HUES48 (cell line): ENCODE measurements around the gene BCL7B.
"Not testable (repeated sequence)": the region's sequence is repeated elsewhere in the genome, so short reads cannot be mapped to it uniquely, and the experiment has no call there.

Experiments used
- H3K27ac ChIP-seq: one replicate; pipeline ENCODE4 v1.7.0; 2013; ENCODE audit warnings: low read depth, low read length, inconsistent platforms
- H3K27me3 ChIP-seq: 2 replicates; pipeline ENCODE4 v1.6.1; 2013; ENCODE audit warnings: mild to moderate bottlenecking, low read length; ENCODE audit not compliant: control insufficient read depth, insufficient read depth
- H3K36me3 ChIP-seq: 2 replicates; pipeline ENCODE4 v1.6.1; 2013; ENCODE audit warnings: low read length; ENCODE audit not compliant: control insufficient read depth, insufficient read depth
- H3K4me1 ChIP-seq: 2 replicates; pipeline ENCODE4 v1.6.1; 2013; ENCODE audit warnings: mild to moderate bottlenecking, low read length; ENCODE audit not compliant: control insufficient read depth, insufficient read depth
- H3K4me3 ChIP-seq: 2 replicates; pipeline ENCODE4 v1.5.1; 2013; ENCODE audit warnings: mild to moderate bottlenecking, low read depth, low read length
- H3K9ac ChIP-seq: 2 replicates; pipeline ENCODE4 v1.6.1; 2013; ENCODE audit warnings: mild to moderate bottlenecking, low read depth, low read length, moderate library complexity
- H3K9me3 ChIP-seq: 2 replicates; pipeline ENCODE4 v1.6.1; 2013; ENCODE audit warnings: low read length; ENCODE audit not compliant: control insufficient read depth, insufficient read depth

BCL7B gene

GRCh38 chr7:73586911-73587310 is 29.4 kb upstream of the BCL7B start:
- Histone ChIP-seq H3K36me3 (no peaks in the 10 kb centered on the region), H3K4me3 (no peak overlapping the region), H3K9ac (no peak overlapping the region), H3K4me1 (no peaks in the 10 kb centered on the region), H3K9me3 (no peaks in the 10 kb centered on the region), H3K27me3 (peaks cover 15% of the 10 kb centered on the region), H3K27ac (no peak overlapping the region)

DNA sequence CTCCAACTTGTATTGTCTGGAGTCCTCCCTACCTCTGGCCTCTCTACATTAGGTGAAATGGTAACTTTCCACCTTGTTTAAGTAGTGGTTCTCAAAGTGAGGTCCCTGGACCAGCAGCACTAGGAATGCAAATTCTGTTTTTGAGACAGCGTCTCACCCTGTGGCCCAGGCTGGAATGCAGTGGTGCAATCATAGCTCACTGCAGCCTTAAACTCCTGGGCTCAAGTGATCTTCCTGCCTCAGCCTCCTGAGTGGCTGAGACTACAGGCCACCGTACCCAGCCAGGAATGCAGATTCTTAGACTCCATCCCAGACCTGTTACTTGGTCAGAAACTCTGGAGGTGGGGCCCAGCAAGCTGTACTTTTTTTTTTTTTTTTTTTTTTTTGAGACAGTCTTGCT is 27.7 kb upstream of the BCL7B start:
- Histone ChIP-seq H3K4me3 (no peak overlapping the region), H3K27me3 (peaks cover 23% of the 10 kb centered on the region), H3K36me3 (no peaks in the 10 kb centered on the region), H3K27ac (no peak overlapping the region), H3K9me3 (no peaks in the 10 kb centered on the region), H3K9ac (no peak overlapping the region), H3K4me1 (no peaks in the 10 kb centered on the region)

DNA sequence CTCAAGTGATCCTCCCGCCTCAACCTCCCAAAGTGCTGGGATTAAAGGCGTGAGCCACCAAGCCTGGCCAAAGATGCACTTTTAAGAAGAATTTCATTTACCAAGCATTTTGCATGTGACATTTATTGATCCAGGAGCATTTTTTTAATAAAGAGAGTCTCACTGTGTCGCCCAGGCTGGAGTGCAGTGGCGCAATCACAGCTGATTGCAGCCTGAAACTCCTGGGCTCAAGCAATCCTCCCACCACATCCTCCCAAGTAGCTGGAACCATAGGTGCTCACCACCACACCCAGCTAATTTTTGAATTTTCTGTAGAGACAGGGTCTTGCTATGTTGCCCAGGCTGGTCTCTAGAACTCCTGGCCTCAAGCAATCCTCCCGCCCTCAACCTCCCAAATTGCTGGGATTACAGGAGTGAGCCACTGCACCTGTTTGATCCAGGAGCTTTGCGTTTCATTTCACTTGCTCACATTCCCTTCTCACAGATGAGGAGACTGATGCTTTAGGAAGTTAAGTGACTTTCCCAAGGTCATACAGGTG is 25.2 kb upstream of the BCL7B start:
- H3K4me1 ChIP-seq: no peaks in the 10 kb centered on the region
- no peak overlapping the region for H3K27ac ChIP-seq
- H3K36me3 ChIP-seq: no peaks in the 10 kb centered on the region
- H3K9me3 ChIP-seq: no peaks in the 10 kb centered on the region
- H3K4me3 ChIP-seq: no peak overlapping the region
- H3K27me3 ChIP-seq: peaks cover 31% of the 10 kb centered on the region
- no peak overlapping the region for H3K9ac ChIP-seq

- H3K36me3 ChIP-seq, H3K4me3 ChIP-seq, H3K4me1 ChIP-seq, H3K9ac ChIP-seq, H3K27ac ChIP-seq, H3K9me3 ChIP-seq: not testable (repeated sequence)
- H3K27me3 ChIP-seq: peaks cover 31% of the 10 kb centered on the region
Observed at GRCh38 chr7:73581006-73581405, 23.5 kb upstream of the BCL7B start.

DNA sequence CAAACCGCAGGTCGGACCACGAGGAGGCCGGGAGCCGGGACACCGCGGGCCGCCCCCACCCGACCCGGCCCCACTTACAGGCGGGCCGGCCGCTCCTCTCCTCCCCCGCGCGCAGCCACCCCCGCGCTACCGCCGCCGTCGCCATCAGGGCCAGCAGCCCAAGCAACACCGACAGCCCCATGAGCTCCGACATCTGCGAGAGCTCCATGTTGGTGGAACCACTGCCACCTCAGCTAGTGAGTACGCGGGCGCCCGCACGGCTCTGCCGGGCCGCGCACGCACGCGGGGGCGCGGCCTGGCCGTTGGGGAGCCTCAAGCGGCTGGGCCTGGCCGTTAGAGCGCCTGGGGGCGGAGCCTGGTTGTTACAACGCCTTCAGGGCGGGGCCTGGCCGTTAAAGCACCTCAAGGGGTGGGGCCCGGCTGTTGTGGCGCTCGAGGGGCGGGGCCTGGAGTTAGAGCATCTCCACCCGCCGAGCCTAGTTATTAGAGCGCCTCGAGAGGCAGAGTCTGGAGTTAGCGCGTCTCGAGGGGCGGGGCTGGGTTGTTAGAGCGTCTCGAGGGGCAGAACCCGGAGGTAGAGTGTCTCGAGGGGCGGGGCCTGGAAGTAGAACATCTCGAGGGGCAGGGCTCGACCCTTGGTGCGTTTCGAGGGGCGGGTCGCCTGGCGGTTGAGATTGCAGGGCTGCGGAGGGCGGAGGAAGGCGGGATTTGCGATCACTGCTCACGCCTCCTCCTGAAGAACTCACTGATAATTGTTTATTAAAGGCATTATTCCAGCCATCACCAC is 21.0 kb upstream of the BCL7B start, which contains the start of gene TBL2:
Gene TBL2, minus strand, starts transcription at position 238 of the 787 bp plus-strand sequence. Its CDS starts 30 bp downstream, at position 208.
- Histone ChIP-seq H3K4me3 (peak within 1 kb of the TSS; percentile 83), H3K9ac (peak within 1 kb of the TSS; percentile 73), H3K36me3 (peaks cover 14% of the 10 kb centered on the region), H3K27me3 (peaks cover 28% of the 10 kb centered on the region), H3K9me3 (no peaks in the 10 kb centered on the region), H3K4me1 (no peaks in the 10 kb centered on the region), H3K27ac (peak within 1 kb of the TSS; percentile 68)

- Histone ChIP-seq H3K4me3 (peak overlapping the region; percentile 83), H3K9me3 (no peaks in the 10 kb centered on the region), H3K27me3 (peaks cover 24% of the 10 kb centered on the region), H3K4me1 (no peaks in the 10 kb centered on the region), H3K9ac (peak overlapping the region; percentile 73), H3K36me3 (peaks cover 21% of the 10 kb centered on the region), H3K27ac (peak overlapping the region; percentile 68)
Observed at GRCh38 chr7:73577627-73578341, 20.3 kb upstream of the BCL7B start.

DNA sequence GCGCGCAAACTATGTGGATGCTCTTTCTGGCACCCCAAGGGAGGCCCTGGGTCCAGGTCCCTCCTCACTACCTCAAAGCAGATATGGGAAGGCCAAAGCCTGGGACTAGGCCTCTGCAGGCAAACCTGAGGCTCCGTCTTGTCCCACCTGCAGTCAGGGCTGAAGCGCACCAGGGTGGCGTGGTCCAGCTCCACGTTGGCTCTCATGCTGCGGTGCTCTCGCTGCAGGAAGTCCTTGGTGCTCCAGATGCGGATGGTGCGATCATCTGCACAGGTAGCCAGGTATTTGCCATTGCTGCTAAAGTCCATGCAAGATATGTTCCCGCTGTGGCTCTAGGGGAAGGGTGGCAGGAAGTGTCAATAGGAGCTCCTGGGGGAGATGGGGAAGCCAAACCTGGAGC is 16.3 kb upstream of the BCL7B start:
- no peaks in the 10 kb centered on the region for H3K4me1 ChIP-seq
- peaks cover 56% of the 10 kb centered on the region for H3K36me3 ChIP-seq
- H3K27me3 ChIP-seq: peaks cover 6% of the 10 kb centered on the region
- no peak overlapping the region for H3K4me3 ChIP-seq
- no peaks in the 10 kb centered on the region for H3K9me3 ChIP-seq
- no peak overlapping the region for H3K27ac ChIP-seq
- H3K9ac ChIP-seq: no peak overlapping the region

DNA sequence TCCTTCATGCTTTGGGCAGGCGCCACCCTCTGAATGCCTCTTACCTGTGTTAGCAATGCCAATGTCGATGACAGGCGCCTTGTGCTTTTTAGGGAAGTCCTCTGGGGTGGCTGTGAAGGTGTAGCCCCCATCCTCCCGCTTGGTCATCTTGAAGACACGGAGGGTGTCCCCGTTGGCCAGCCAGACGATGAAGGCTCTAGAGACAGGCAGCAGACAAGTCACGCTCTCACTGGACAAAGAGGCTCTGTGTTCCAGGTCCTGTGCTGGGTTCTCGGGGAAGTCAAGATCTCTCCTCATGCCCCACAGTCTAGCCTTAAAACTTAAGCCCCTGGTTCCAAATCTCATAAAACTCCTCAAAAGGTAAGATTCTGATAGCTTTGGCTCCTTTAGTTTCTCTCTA is 15.8 kb upstream of the BCL7B start:
- Histone ChIP-seq H3K27ac (no peak overlapping the region), H3K4me1 (no peaks in the 10 kb centered on the region), H3K4me3 (no peak overlapping the region), H3K9ac (no peak overlapping the region), H3K9me3 (no peaks in the 10 kb centered on the region), H3K36me3 (peaks cover 56% of the 10 kb centered on the region), H3K27me3 (peaks cover 6% of the 10 kb centered on the region)

- Histone ChIP-seq H3K9ac (no peak overlapping the region), H3K36me3 (peaks cover 56% of the 10 kb centered on the region), H3K4me3 (no peak overlapping the region), H3K27me3 (peaks cover 4% of the 10 kb centered on the region), H3K4me1 (no peaks in the 10 kb centered on the region), H3K9me3 (no peaks in the 10 kb centered on the region), H3K27ac (no peak overlapping the region)
Observed at GRCh38 chr7:73572767-73573186, 15.3 kb upstream of the BCL7B start.

DNA sequence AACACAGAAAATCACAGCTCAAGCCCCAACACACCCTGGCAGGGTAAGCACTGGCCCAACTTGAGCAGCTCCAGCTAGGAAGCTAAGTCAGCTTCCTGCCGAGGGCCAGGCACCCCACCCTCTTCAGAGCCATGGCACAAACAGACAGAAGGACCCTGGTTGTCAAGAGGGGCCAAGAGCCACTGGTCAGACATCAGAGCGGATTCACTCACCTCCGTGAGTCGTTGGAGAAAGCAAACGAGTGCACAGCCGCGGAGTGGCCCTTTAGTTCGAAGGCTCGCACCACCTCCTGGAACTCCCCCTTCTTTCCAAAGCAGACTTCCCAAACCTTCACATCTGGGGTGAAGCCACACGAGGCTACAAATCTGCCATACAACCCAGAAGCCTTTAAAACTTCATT is 13.5 kb upstream of the BCL7B start:
- no peaks in the 10 kb centered on the region for H3K9me3 ChIP-seq
- H3K4me3 ChIP-seq: no peak overlapping the region
- peaks cover 56% of the 10 kb centered on the region for H3K36me3 ChIP-seq
- no peaks in the 10 kb centered on the region for H3K4me1 ChIP-seq
- no peak overlapping the region for H3K27ac ChIP-seq
- no peak overlapping the region for H3K9ac ChIP-seq
- H3K27me3 ChIP-seq: no peaks in the 10 kb centered on the region

- Histone ChIP-seq H3K36me3 (peaks cover 56% of the 10 kb centered on the region), H3K27me3 (no peaks in the 10 kb centered on the region)
Observed at GRCh38 chr7:73570521-73570920, 13.0 kb upstream of the BCL7B start.

More at GRCh38 chr7:73570521-73570920, 13.0 kb upstream of the BCL7B start:
- H3K4me3 ChIP-seq: no peak overlapping the region
- H3K9me3 ChIP-seq: no peaks in the 10 kb centered on the region
- H3K27ac ChIP-seq: no peak overlapping the region
- no peak overlapping the region for H3K9ac ChIP-seq
- H3K4me1 ChIP-seq: no peaks in the 10 kb centered on the region
